Stimulated activated CD4-positive, alpha-beta T cell treated with anti-CD3 and anti-CD28 coated beads, Interleukin-4, amount 100 ng/mL, for 4 hours (primary cell): Measurements from ENCODE around the gene MLANA.
A peak's percentile ranks its signal among the peaks of the same experiment; 100 is the strongest.

Source experiments
- DNase-seq, 2 experiments: peaks; one replicate each; pipeline ENCODE4 v3.0.0-alpha.2; 2020

Gene MLANA

GRCh38 chr9:5890641-5891040, at the start of gene MLANA:
Gene MLANA, plus strand, starts transcription at chr9:5890889. Its CDS starts 1,586 bp downstream, at chr9:5892475.
- DNase-seq = no peak

- DNase-seq = peak; percentile 29 to 42
These were observed 48.7 kb upstream of the MLANA start for GRCh38 chr9:5841771-5842573.

GRCh38 chr9:5842929-5843793, 47.5 kb upstream of the MLANA start:
- DNase-seq = no peak

GRCh38 chr9:5843794-5844471, 46.8 kb upstream of the MLANA start:
- no peak for DNase-seq

GRCh38 chr9:5845157-5845531, 45.5 kb upstream of the MLANA start:
- no peak for DNase-seq

GRCh38 chr9:5846096-5846495, 44.6 kb upstream of the MLANA start:
- no peak for DNase-seq

GRCh38 chr9:5846501-5846921, 44.2 kb upstream of the MLANA start:
- DNase-seq = no peak

GRCh38 chr9:5848372-5848882, 42.3 kb upstream of the MLANA start:
- no peak for DNase-seq

- DNase-seq = no peak
These were observed 40.0 kb upstream of the MLANA start for GRCh38 chr9:5850724-5851122.

GRCh38 chr9:5851445-5851844, 39.2 kb upstream of the MLANA start:
- peak; percentile 11 to 33 for DNase-seq

- no peak for DNase-seq
These were observed 37.7 kb upstream of the MLANA start for GRCh38 chr9:5852987-5853386.

- no peak for DNase-seq
These were observed 37.1 kb upstream of the MLANA start for GRCh38 chr9:5853617-5854016.

- DNase-seq = no peak
These were observed 36.5 kb upstream of the MLANA start for GRCh38 chr9:5854063-5854790.

- no peak for DNase-seq
These were observed 32.8 kb upstream of the MLANA start for GRCh38 chr9:5857928-5858327.

GRCh38 chr9:5858833-5859232, 31.9 kb upstream of the MLANA start:
- DNase-seq = no peak

- DNase-seq = no peak
These were observed 27.5 kb upstream of the MLANA start for GRCh38 chr9:5863092-5863746.

GRCh38 chr9:5864446-5864845, 26.2 kb upstream of the MLANA start:
- no peak for DNase-seq

GRCh38 chr9:5866272-5866671, 24.4 kb upstream of the MLANA start:
- DNase-seq = no peak

GRCh38 chr9:5866685-5867084, 24.0 kb upstream of the MLANA start:
- DNase-seq = no peak

GRCh38 chr9:5868235-5868634, 22.5 kb upstream of the MLANA start:
- DNase-seq = no peak

GRCh38 chr9:5869315-5870019, 21.2 kb upstream of the MLANA start:
- DNase-seq = no peak

- DNase-seq = no peak
These were observed 20.7 kb upstream of the MLANA start for GRCh38 chr9:5870020-5870339.
